Measurements from ENCODE around the gene GCA. TPM values are rescaled to one million over a fixed set of nuclear protein-coding genes. Genes with fewer than 3 reads are reported as not detected.

Gene GCA
- total and polyA plus RNA-seq, 2 of the 4 experiments (the other 2 are of a cell fraction): 2.2 to 3.6 TPM

DNA sequence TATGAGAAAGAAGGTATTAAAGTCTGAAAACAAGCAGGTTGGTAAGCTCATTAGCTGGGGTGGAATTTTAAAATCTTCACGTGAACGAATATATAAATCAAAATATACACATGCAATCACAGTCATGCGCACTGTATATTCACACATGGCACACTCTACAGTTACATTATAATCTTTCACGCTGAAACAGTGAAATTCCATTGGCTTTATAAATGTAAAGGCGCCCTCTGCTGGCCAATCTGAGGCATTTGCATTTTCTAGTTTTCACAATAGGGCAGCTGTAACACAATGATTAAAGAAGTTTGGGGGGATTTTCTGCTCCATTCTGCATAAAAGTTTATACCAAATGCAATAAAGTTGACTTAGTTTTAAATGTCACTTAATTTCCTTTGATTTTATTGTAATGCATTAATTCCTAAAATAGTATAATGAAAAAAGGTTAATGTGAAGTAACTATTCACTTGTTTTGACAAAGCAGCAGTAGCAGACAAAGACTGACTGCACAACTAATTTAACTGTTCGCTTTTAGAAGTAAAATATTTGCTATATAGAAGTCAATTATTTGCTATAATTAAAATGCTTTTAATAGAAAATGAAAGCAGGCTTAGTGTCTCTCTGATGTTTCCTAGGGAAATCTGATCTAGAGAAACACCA, 42.7 kb upstream of the GCA start:
- POLR2A ChIA-PET (ENCODE audit: unreplicated experiment): no interaction called here
- TF ChIP-seq BHLHE40 (IDR thresholded peaks at IDR 0.05; ENCODE audit: low read depth, low read length): no peak
- TF ChIP-seq POLR2A (IDR thresholded peaks at IDR 0.05; ENCODE audit: low read depth, low read length): no peak
- peak; percentile 73 for TF ChIP-seq RAD21 (IDR thresholded peaks at IDR 0.05; ENCODE audit: low read length)
- TF ChIP-seq CHD1 (IDR thresholded peaks at IDR 0.05; ENCODE audit: low read depth, low read length): no peak
- peak; percentile 75 for TF ChIP-seq SMC3 (IDR thresholded peaks at IDR 0.05; ENCODE audit: low read depth, low read length)
- no peak for TF ChIP-seq NFE2L2 (IDR thresholded peaks at IDR 0.05; ENCODE audit: low read depth, low read length)
- TF ChIP-seq, protein P1, sequence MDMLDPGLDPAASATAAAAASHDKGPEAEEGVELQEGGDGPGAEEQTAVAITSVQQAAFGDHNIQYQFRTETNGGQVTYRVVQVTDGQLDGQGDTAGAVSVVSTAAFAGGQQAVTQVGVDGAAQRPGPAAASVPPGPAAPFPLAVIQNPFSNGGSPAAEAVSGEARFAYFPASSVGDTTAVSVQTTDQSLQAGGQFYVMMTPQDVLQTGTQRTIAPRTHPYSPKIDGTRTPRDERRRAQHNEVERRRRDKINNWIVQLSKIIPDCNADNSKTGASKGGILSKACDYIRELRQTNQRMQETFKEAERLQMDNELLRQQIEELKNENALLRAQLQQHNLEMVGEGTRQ (IDR thresholded peaks at IDR 0.05; ENCODE audit: low read depth, low read length): no peak
- 0 out of 2 replicates have a peak, but pooled peaks have one; percentile 24 for TF ChIP-seq CEBPB (IDR thresholded peaks at IDR 0.05; ENCODE audit: low read depth, low read length)
- TF ChIP-seq, protein P2, sequence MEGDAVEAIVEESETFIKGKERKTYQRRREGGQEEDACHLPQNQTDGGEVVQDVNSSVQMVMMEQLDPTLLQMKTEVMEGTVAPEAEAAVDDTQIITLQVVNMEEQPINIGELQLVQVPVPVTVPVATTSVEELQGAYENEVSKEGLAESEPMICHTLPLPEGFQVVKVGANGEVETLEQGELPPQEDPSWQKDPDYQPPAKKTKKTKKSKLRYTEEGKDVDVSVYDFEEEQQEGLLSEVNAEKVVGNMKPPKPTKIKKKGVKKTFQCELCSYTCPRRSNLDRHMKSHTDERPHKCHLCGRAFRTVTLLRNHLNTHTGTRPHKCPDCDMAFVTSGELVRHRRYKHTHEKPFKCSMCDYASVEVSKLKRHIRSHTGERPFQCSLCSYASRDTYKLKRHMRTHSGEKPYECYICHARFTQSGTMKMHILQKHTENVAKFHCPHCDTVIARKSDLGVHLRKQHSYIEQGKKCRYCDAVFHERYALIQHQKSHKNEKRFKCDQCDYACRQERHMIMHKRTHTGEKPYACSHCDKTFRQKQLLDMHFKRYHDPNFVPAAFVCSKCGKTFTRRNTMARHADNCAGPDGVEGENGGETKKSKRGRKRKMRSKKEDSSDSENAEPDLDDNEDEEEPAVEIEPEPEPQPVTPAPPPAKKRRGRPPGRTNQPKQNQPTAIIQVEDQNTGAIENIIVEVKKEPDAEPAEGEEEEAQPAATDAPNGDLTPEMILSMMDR (conservative IDR thresholded peaks at IDR 0.05; ENCODE audit: low read depth, low read length): peak; percentile 86
- no TSS peak for BruUV-seq (replicated peaks)
- no peak overlapping the region for H2BK20ac ChIP-seq (ENCODE audit: low read depth, low read length)
- H2BK5ac ChIP-seq (ENCODE audit: low read depth, low read length, poor library complexity, severe bottlenecking): no peak overlapping the region
- no peak overlapping the region for H3K4me3 ChIP-seq (ENCODE audit: insufficient read depth, low read depth, low read length)
- H3K9me3 ChIP-seq (ENCODE audit: control insufficient read depth, insufficient read depth, low read length): no peaks in the 10 kb centered on the region
- H2AK9ac ChIP-seq (replicated peaks; ENCODE audit: low read depth, low read length, poor library complexity): no peak overlapping the region
- no peak overlapping the region for H3K23ac ChIP-seq (ENCODE audit: low read depth, low read length)
- no peak overlapping the region for H3K14ac ChIP-seq (replicated peaks; ENCODE audit: low read depth, low read length)
- H2AFZ ChIP-seq (replicated peaks; ENCODE audit: low read length, poor library complexity): no peak overlapping the region
- no peak overlapping the region for H2AK5ac ChIP-seq (ENCODE audit: low read depth, low read length)
- H3K79me1 ChIP-seq (ENCODE audit: low read depth in 1 of 2, low read length in 2 of 2): no peaks in the 10 kb centered on the region
- H3K27ac ChIP-seq (ENCODE audit: insufficient read depth, low read length): no peak overlapping the region
- no peaks in the 10 kb centered on the region for H4K20me1 ChIP-seq (ENCODE audit: insufficient read depth, low read length)
- ATAC-seq (ENCODE audit: low read depth) (peak; percentile 82), DNase-seq (peak; percentile 75)
- H4K5ac ChIP-seq (ENCODE audit: low read depth, low read length): no peak overlapping the region
- WGBS, 2 experiments (ENCODE audit: extremely low coverage in 2 of 2, insufficient read length in 1 of 2): no CpG with 5 or more reads among the region's 6 CpGs
- no peak overlapping the region for H3K56ac ChIP-seq (ENCODE audit: extremely low read depth, insufficient read depth, low read length)
- H3K36me3 ChIP-seq (ENCODE audit: control insufficient read depth, insufficient read depth, low read length): no peaks in the 10 kb centered on the region
- dilution Hi-C loops (cut with HindIII; ENCODE audit: low sequenced_read_pairs, unreplicated experiment) (no loop called here), intact Hi-C loops (cut with micrococcal nuclease) (loop anchor here (1.0 to 5.0 kb wide), 3 partner anchors 294 to 715 kb away; no protein-coding TSS in a partner anchor), in situ Hi-C loops (cut with MboI; ENCODE audit: low sequenced_read_pairs) (loop anchor here (10.0 to 25.0 kb wide), 2 partner anchors 314 to 716 kb away; no protein-coding TSS in a partner anchor)
- no peak overlapping the region for H3K4me2 ChIP-seq (ENCODE audit: low read depth, low read length)
- no peaks in the 10 kb centered on the region for H3K9me1 ChIP-seq (ENCODE audit: insufficient read depth, low read length)
- H4K8ac ChIP-seq (ENCODE audit: low read depth in 2 of 2, low read length in 2 of 2): no peak overlapping the region
- H2BK120ac ChIP-seq (ENCODE audit: low read depth, low read length): no peak overlapping the region
- no peak overlapping the region for H3K9ac ChIP-seq (ENCODE audit: low read depth, low read length)
- H2BK15ac ChIP-seq (ENCODE audit: low read depth, low read length): no peak overlapping the region
- CTCF ChIA-PET: interaction anchor here (0.7 to 2.1 kb wide), 5 partner anchors 67 to 174 kb away, joined by 3 to 6 read pairs (median 4); no protein-coding TSS in a partner anchor
- H4K91ac ChIP-seq (ENCODE audit: insufficient read depth, low read depth, low read length): no peak overlapping the region
- no peak overlapping the region for H3K4ac ChIP-seq (ENCODE audit: low read depth, low read length)
- no peaks in the 10 kb centered on the region for H3K4me1 ChIP-seq (ENCODE audit: control insufficient read depth, insufficient read depth, low read length)
- no peaks in the 10 kb centered on the region for H3K27me3 ChIP-seq (ENCODE audit: control insufficient read depth, insufficient read depth, low read length)
- H3K18ac ChIP-seq (ENCODE audit: low read depth, low read length): no peak overlapping the region

Measured in IMR-90 (cell line).